K562 (cell line): ENCODE measurements around the gene CNGA3. TPM values are rescaled to one million over a fixed set of nuclear protein-coding genes. Genes with fewer than 3 reads are reported as not detected.

Experiments
- ATAC-seq: fragments of 200-7000 bp; cut with Tn5 transposase; 3 replicates; pipeline ENCODE4 v1.9.1; 2020; ENCODE audit warnings: moderate library complexity
- BruUV-seq: library from RNA; stranded (reverse); fragments of 400-500 nt; replicated peaks from 2 replicates; lab custom pipeline; 2021; lab: Mats Ljungman, UMichigan
- CTCF ChIA-PET: fragments of 300-600 bp; formaldehyde crosslinking; extraction: SDS; loops from one replicate; lab custom pipeline; 2021; ENCODE audit warnings: low intra/inter-chr PET ratio; lab: Yijun Ruan, JAX
- POLR2A ChIA-PET: fragments of 300-600, 350-650 bp; sonication (Branson Sonifier 250); formaldehyde crosslinking; extraction: SDS; loops from one replicate; lab custom pipeline; 2021; ENCODE audit warnings: antibody characterized with exemption, inconsistent platforms; lab: Yijun Ruan, JAX
- DNase-seq, 4 experiments: peaks; one replicate each; pipeline versions ENCODE4 v3.0.0 to v3.0.0-alpha.2; 2011 to 2018; ENCODE audit warnings: low spot score in 3 of 4, mixed read lengths in 3 of 4; ENCODE audit errors: extremely low read depth in 1 of 4
- FAIRE-seq: peaks from 2 replicates; lab custom pipeline; 2011; peaks lifted over from hg19 to GRCh38; lab: Jason Lieb, UNC
- H2AFZ ChIP-seq: 2 replicates; pipeline ENCODE4 v1.6.0; 2011; ENCODE audit warnings: low read depth, low read length, control low read depth, inconsistent platforms
- H3K27ac ChIP-seq: fragments of 200-600 bp; 3 replicates; pipeline ENCODE4 v1.8.0; 2011; ENCODE audit warnings: low read depth, mild to moderate bottlenecking, control low read depth, inconsistent platforms, low read length, moderate library complexity, mixed read lengths; ENCODE audit errors: extremely low read depth
- H3K27me3 ChIP-seq, 2 experiments: fragments of 300-600 bp in 1 of 2; 2 replicates in 1 of 2; 3 replicates in 1 of 2; pipeline versions ENCODE4 v1.6.0 to v1.8.0; 2011; ENCODE audit warnings: inconsistent platforms in 2 of 2, low read length in 2 of 2, mild to moderate bottlenecking in 1 of 2, mixed read lengths in 1 of 2, moderate library complexity in 1 of 2; ENCODE audit not compliant: control insufficient read depth in 2 of 2, insufficient read depth in 2 of 2
- H3K36me3 ChIP-seq: fragments of 300-600 bp; 3 replicates; pipeline ENCODE4 v1.8.0; 2011; ENCODE audit warnings: mild to moderate bottlenecking, low read length, inconsistent platforms; ENCODE audit not compliant: control insufficient read depth, insufficient read depth
- H3K4me1 ChIP-seq, 2 experiments: fragments of 200-600 bp in 1 of 2; replicated peaks in 1 of 2; 2 replicates in 1 of 2; 3 replicates in 1 of 2; pipeline versions ENCODE4 v1.5.1 to v1.8.0; 2011; ENCODE audit warnings: inconsistent platforms in 2 of 2, low read length in 2 of 2, mild to moderate bottlenecking in 1 of 2, mixed read lengths in 1 of 2, moderate library complexity in 1 of 2; ENCODE audit not compliant: control insufficient read depth in 2 of 2, insufficient read depth in 2 of 2
- H3K4me2 ChIP-seq: 2 replicates; pipeline ENCODE4 v1.6.1; 2011; ENCODE audit warnings: low read length, control low read depth, inconsistent platforms, mixed read lengths; ENCODE audit not compliant: insufficient read depth
- H3K4me3 ChIP-seq: fragments of 200-600 bp; sonication (generic), shearing (Covaris generic); 2 replicates; pipeline ENCODE4 v1.5.1; 2016; ENCODE audit warnings: control low read depth, inconsistent platforms
- H3K79me2 ChIP-seq: fragments of 200-600 bp; 3 replicates; pipeline ENCODE4 v1.8.0; 2011; ENCODE audit warnings: low read length, inconsistent platforms; ENCODE audit not compliant: control insufficient read depth, insufficient read depth
- H3K9ac ChIP-seq, 2 experiments: 2 replicates each; pipeline versions ENCODE4 v1.6.0 to v1.6.1; 2011; ENCODE audit warnings: low read depth in 2 of 2, low read length in 2 of 2, control low read depth in 1 of 2, inconsistent platforms in 1 of 2, mild to moderate bottlenecking in 1 of 2, mixed read lengths in 1 of 2; ENCODE audit not compliant: insufficient read depth in 1 of 2
- H3K9me1 ChIP-seq: one replicate; pipeline ENCODE4 v1.6.0; 2011; ENCODE audit warnings: inconsistent platforms, mild to moderate bottlenecking, low read length, moderate library complexity; ENCODE audit not compliant: control insufficient read depth, insufficient read depth
- H3K9me3 ChIP-seq: replicated peaks from 2 replicates; pipeline ENCODE4 v1.5.1; 2011; ENCODE audit warnings: low read depth, low read length, inconsistent platforms; ENCODE audit not compliant: control insufficient read depth, insufficient read depth
- H4K20me1 ChIP-seq: replicated peaks from 2 replicates; pipeline ENCODE4 v1.6.1; 2011; ENCODE audit warnings: low read length, inconsistent platforms, mixed read lengths; ENCODE audit not compliant: control insufficient read depth, insufficient read depth
- CTBP1 ChIP-seq: fragments of 450-650 bp; IDR thresholded peaks from 2 replicates; pipeline ENCODE4 v1.6.1; 2016; ENCODE audit warnings: borderline replicate concordance
- DPF2 ChIP-seq: fragments of 450-650 bp; IDR thresholded peaks from 2 replicates; pipeline ENCODE4 v1.6.1; 2016
- FOXA1 ChIP-seq: fragments of 450-650 bp; IDR thresholded peaks from 2 replicates; pipeline ENCODE4 v1.6.1; 2016; ENCODE audit warnings: mild to moderate bottlenecking, borderline replicate concordance
- STAT5A ChIP-seq: IDR thresholded peaks from 2 replicates; pipeline ENCODE4 v1.6.1; 2012; ENCODE audit warnings: low read length, inconsistent platforms, borderline replicate concordance
- ZNF766 ChIP-seq: fragments of 200-800 bp; sonication (Bioruptor generic); conservative IDR thresholded peaks from 2 replicates; pipeline ENCODE4 v1.6.1; 2016; ENCODE audit warnings: missing genetic modification characterization, missing compliant biosample characterization
- ZNF785 ChIP-seq: fragments of 250-450 bp; sonication (Bioruptor Pico); IDR thresholded peaks from 2 replicates; pipeline ENCODE4 v1.4.0; 2020; ENCODE audit warnings: mild to moderate bottlenecking
- ZNF79 ChIP-seq: fragments of 250-450 bp; sonication (Bioruptor Pico); IDR thresholded peaks from 2 replicates; pipeline ENCODE4 v1.4.0; 2020; ENCODE audit warnings: low read depth, mild to moderate bottlenecking, moderate library complexity
- WGBS: fragments of 100-300 bp; shearing (Covaris generic); methylation state at CpG from one replicate; pipeline ENCODE4 v1.1.6; 2016; ENCODE audit warnings: low coverage, mixed read lengths; ENCODE audit not compliant: insufficient coverage; ENCODE audit errors: missing lambda C conversion rate; 5-methylcytosine and 5-hydroxymethylcytosine counted together
- in situ Hi-C: fragments of 300-500 bp; cut with MboI; formaldehyde crosslinking; loops from 4 replicates; pipeline ENCODE4 v1.15.0; 2018; ENCODE audit warnings: inconsistent platforms, mixed read lengths
- intact Hi-C: fragments of 100-400 bp; cut with micrococcal nuclease; formaldehyde crosslinking; loops from 2 replicates; pipeline ENCODE4 v1.14.2; 2022
- polyA plus RNA-seq, 8 experiments: library from polyadenylated mRNA; depleted of rRNA in 4 of 8; stranded (reverse) in 5 of 8; unstranded in 3 of 8; fragments of >200 nt; fragmentation: Nextera tagmentation in 2 of 8; fragmentation: Illumina TruSeq in 1 of 8; extraction: Ambion mirVana in 2 of 8; extraction: Trizol in 1 of 8; gene quantifications; 2 replicates each; pipeline versions ENCODE4 v1.2.1 to v1.2.3, GENCODE V29; 2011 to 2014; ENCODE audit warnings: inconsistent platforms in 1 of 8, missing spikeins in 1 of 8
- total RNA-seq, 7 experiments: library from RNA; depleted of rRNA in 6 of 7; stranded (reverse); fragments of >200 nt in 6 of 7; fragmentation: Illumina TruSeq in 2 of 7; extraction: Trizol in 2 of 7; gene quantifications; 2 replicates each; pipeline versions ENCODE4 v1.2.1 to v1.2.3, GENCODE V29; 2011 to 2021; ENCODE audit warnings: low replicate concordance in 1 of 7
- TF ChIP-seq, protein P1 (sequence below): sonication (generic); formaldehyde crosslinking; IDR thresholded peaks from 2 replicates; pipeline ENCODE4 v1.8.1; 2023; ENCODE audit warnings: mild to moderate bottlenecking, missing genetic modification reagents
- TF ChIP-seq, protein P2 (sequence below): fragments of 450-650 bp; IDR thresholded peaks from 2 replicates; pipeline ENCODE4 v1.6.1; 2016; ENCODE audit warnings: missing biosample characterization, missing genetic modification characterization

CNGA3 gene
- total and polyA plus RNA-seq, 9 of the 15 experiments (the other 6 are each of a cell fraction or from before 2014, with no cell fraction given): not detected

DNA sequence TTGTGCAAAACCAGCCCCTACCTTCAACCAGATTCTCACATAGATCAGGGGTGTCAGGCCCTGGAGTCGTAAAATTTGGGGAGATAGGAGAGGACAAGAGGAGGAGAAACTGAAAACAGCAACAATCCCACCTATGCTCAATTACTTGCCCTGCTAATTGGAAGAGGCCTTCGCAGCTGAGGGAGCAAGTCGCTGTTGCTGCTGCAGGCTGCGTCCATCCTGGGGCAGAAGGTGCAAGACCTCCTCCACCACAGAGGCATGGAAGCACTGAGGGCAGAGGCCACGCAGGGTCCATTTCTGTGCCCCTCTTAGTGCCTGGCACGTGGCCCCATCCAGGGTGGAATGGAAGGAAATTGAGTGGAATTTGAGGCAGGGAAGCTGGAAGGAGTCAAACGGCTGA is 36.5 kb downstream of the CNGA3 start:
- ATAC-seq (no peak), DNase-seq (no peak), FAIRE-seq (no peak)
- Histone ChIP-seq H2AFZ (no peak overlapping the region), H4K20me1 (no peaks in the 10 kb centered on the region; the same call in 1 of the 2 replicates), H3K9ac (no peak overlapping the region), H3K9me1 (peaks cover 3% of the 10 kb centered on the region), H3K9me3 (0 out of 2 replicates have a peak, but pooled peaks cover 2% of the 10 kb centered on the region), H3K4me1 (no peaks in the 10 kb centered on the region), H3K4me2 (no peak overlapping the region), H3K36me3 (no peaks in the 10 kb centered on the region), H3K27ac (no peak overlapping the region), H3K27me3 (peaks cover 44 to 71% of the 10 kb centered on the region in 2 experiments), H3K4me3 (no peak overlapping the region), H3K79me2 (no peaks in the 10 kb centered on the region)
- POLR2A ChIA-PET: no interaction called here
- in situ Hi-C loops (loop anchor here (25.0 kb wide), 1 partner anchor 570 kb away; no protein-coding TSS in a partner anchor), intact Hi-C loops (loop anchor here (10.0 kb wide), 3 partner anchors 638 to 788 kb away; no protein-coding TSS in a partner anchor)
- no TSS peak for BruUV-seq
- no peak for TF ChIP-seq ZNF79 (CRISPR knock-in tag)
- no peak for TF ChIP-seq ZNF766
- TF ChIP-seq ZNF785 (CRISPR knock-in tag): no peak
- no peak for TF ChIP-seq FOXA1
- TF ChIP-seq DPF2: no peak
- TF ChIP-seq, protein P1, sequence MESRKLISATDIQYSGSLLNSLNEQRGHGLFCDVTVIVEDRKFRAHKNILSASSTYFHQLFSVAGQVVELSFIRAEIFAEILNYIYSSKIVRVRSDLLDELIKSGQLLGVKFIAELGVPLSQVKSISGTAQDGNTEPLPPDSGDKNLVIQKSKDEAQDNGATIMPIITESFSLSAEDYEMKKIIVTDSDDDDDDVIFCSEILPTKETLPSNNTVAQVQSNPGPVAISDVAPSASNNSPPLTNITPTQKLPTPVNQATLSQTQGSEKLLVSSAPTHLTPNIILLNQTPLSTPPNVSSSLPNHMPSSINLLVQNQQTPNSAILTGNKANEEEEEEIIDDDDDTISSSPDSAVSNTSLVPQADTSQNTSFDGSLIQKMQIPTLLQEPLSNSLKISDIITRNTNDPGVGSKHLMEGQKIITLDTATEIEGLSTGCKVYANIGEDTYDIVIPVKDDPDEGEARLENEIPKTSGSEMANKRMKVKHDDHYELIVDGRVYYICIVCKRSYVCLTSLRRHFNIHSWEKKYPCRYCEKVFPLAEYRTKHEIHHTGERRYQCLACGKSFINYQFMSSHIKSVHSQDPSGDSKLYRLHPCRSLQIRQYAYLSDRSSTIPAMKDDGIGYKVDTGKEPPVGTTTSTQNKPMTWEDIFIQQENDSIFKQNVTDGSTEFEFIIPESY (CRISPR knock-in tag): no peak
- no peak for TF ChIP-seq CTBP1
- TF ChIP-seq, protein P2, sequence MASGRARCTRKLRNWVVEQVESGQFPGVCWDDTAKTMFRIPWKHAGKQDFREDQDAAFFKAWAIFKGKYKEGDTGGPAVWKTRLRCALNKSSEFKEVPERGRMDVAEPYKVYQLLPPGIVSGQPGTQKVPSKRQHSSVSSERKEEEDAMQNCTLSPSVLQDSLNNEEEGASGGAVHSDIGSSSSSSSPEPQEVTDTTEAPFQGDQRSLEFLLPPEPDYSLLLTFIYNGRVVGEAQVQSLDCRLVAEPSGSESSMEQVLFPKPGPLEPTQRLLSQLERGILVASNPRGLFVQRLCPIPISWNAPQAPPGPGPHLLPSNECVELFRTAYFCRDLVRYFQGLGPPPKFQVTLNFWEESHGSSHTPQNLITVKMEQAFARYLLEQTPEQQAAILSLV: no peak
- TF ChIP-seq STAT5A: no peak
- CTCF ChIA-PET: interaction anchor here (0.7 kb wide), 1 partner anchor 787 kb away, joined by 3 read pairs; no protein-coding TSS in a partner anchor
- 12% methylated on average over 6 of the region's 7 CpGs for WGBS
